Loucy (cell line): Measurements from ENCODE around the gene MRPS18B.

Source experiments
- H2AFZ ChIP-seq: fragments of 200-600 bp; sonication (generic); 2 replicates; pipeline ENCODE4 v1.6.0; 2016; ENCODE audit warnings: antibody characterized with exemption, mild to moderate bottlenecking, low read length, moderate library complexity
- H3F3A ChIP-seq: fragments of 200-600 bp; 2 replicates; pipeline ENCODE4 v1.6.0; 2016; ENCODE audit warnings: antibody characterized with exemption, low read depth, mild to moderate bottlenecking
- H3K27me3 ChIP-seq: fragments of 200-600 bp; sonication (generic); 2 replicates; pipeline ENCODE4 v1.6.1; 2014; ENCODE audit warnings: low read length, mild to moderate bottlenecking; ENCODE audit not compliant: insufficient read depth, poor library complexity, severe bottlenecking
- H3K36me3 ChIP-seq: fragments of 200-600 bp; sonication (generic); 2 replicates; pipeline ENCODE4 v1.6.1; 2016; ENCODE audit warnings: low read length; ENCODE audit not compliant: insufficient read depth
- H3K4me1 ChIP-seq: fragments of 200-600 bp; sonication (generic); 2 replicates; pipeline ENCODE4 v1.5.1; 2014; ENCODE audit warnings: low read length, mild to moderate bottlenecking; ENCODE audit not compliant: insufficient read depth, poor library complexity, severe bottlenecking
- H3K4me2 ChIP-seq: fragments of 200-600 bp; sonication (generic); 2 replicates; pipeline ENCODE4 v1.6.0; 2014; ENCODE audit warnings: antibody characterized with exemption, low read length, low read depth, mild to moderate bottlenecking; ENCODE audit not compliant: poor library complexity, severe bottlenecking
- H3K4me3 ChIP-seq: fragments of 200-600 bp; sonication (generic); 2 replicates; pipeline ENCODE4 v1.5.1; 2014; ENCODE audit warnings: low read length, mild to moderate bottlenecking, mixed read lengths; ENCODE audit not compliant: poor library complexity, severe bottlenecking
- H3K79me2 ChIP-seq: fragments of 200-600 bp; sonication (generic); 2 replicates; pipeline ENCODE4 v1.6.1; 2014; ENCODE audit warnings: low read length; ENCODE audit not compliant: insufficient read depth
- H3K9ac ChIP-seq: fragments of 200-600 bp; sonication (generic); 2 replicates; pipeline ENCODE4 v1.6.0; 2014; ENCODE audit warnings: mild to moderate bottlenecking, low read depth, low read length, moderate library complexity; ENCODE audit not compliant: poor library complexity, severe bottlenecking
- H3K9me2 ChIP-seq: fragments of 200-600 bp; sonication (generic); replicated peaks from 2 replicates; pipeline ENCODE4 v1.6.1; 2016; ENCODE audit warnings: low read depth, low read length, mixed read lengths
- H3K9me3 ChIP-seq: fragments of 200-600 bp; sonication (generic); 2 replicates; pipeline ENCODE4 v1.6.1; 2014; ENCODE audit warnings: mild to moderate bottlenecking, antibody characterized with exemption, low read length, low read depth; ENCODE audit not compliant: insufficient read depth
- H4K20me1 ChIP-seq: fragments of 200-600 bp; sonication (generic); 2 replicates; pipeline ENCODE4 v1.6.0; 2014; ENCODE audit warnings: antibody characterized with exemption, low read length, mild to moderate bottlenecking; ENCODE audit not compliant: insufficient read depth, poor library complexity, severe bottlenecking
- EZH2phosphoT487 ChIP-seq: fragments of 200-600 bp; IDR thresholded peaks from 2 replicates; pipeline ENCODE4 v1.6.1; 2018; ENCODE audit warnings: antibody characterized with exemption, mild to moderate bottlenecking, moderate library complexity, borderline replicate concordance
- TF ChIP-seq, protein P1 (sequence below): fragments of 200-600 bp; sonication (generic); conservative IDR thresholded peaks from 2 replicates; pipeline ENCODE4 v1.5.1; 2014; ENCODE audit warnings: mild to moderate bottlenecking, antibody characterized with exemption, low read length

The MRPS18B gene

DNA sequence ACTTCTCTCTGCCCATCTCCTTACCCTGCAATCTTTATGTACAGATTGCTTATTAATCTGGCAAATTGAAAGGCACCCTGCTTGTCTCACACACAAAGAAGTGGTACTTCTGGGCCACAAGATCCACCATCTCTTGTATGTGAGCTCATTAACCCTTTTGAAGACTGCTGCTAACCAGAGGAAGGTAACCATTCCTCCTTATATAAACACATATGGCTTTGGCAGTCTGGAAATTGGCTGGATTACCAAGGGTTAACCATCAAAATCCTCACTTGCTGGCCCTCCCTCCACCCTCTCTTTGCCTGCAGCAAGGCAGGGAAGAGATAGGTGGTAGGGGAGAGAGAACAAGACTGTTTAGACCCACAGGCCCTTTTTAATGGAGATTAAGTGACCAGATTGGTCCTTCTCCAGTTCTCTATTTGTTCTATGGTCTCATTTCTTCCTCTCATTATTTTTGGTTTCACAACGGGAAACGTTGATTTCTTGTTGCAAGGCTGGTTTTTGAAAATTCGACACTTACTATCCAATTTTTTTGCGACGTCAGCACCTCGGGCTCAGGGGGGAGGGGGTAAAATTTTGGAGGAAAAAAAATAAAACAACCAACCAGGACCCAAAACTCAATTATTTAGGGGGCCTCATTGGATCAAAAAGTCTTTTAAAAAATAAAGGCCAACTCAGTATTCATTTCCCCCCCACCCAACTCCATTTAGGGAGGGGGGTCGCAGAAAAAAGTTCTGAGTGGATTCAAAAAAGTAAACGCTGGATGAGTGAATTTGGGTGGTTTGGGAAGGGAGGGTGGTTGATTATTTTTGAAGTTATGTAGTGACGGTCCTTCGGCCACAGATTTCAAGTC, 1.5 kb upstream of the MRPS18B start:
- Histone ChIP-seq H3K27me3 (peaks cover 19% of the 10 kb centered on the region), H3K9ac (peak overlapping the region; percentile 98), H3F3A (peaks cover 12% of the 10 kb centered on the region; the same call in 1 of the 2 replicates), H3K79me2 (peaks cover 81% of the 10 kb centered on the region), H3K9me3 (no peaks in the 10 kb centered on the region), H3K9me2 (no peaks in the 10 kb centered on the region), H3K4me3 (peak overlapping the region; percentile 83), H4K20me1 (peaks cover 48% of the 10 kb centered on the region), H3K4me1 (peaks cover 33% of the 10 kb centered on the region), H3K4me2 (peak overlapping the region; percentile 83), H3K36me3 (peaks cover 15% of the 10 kb centered on the region), H2AFZ (no peak overlapping the region)
- TF ChIP-seq EZH2phosphoT487: no peak
- TF ChIP-seq, protein P1, sequence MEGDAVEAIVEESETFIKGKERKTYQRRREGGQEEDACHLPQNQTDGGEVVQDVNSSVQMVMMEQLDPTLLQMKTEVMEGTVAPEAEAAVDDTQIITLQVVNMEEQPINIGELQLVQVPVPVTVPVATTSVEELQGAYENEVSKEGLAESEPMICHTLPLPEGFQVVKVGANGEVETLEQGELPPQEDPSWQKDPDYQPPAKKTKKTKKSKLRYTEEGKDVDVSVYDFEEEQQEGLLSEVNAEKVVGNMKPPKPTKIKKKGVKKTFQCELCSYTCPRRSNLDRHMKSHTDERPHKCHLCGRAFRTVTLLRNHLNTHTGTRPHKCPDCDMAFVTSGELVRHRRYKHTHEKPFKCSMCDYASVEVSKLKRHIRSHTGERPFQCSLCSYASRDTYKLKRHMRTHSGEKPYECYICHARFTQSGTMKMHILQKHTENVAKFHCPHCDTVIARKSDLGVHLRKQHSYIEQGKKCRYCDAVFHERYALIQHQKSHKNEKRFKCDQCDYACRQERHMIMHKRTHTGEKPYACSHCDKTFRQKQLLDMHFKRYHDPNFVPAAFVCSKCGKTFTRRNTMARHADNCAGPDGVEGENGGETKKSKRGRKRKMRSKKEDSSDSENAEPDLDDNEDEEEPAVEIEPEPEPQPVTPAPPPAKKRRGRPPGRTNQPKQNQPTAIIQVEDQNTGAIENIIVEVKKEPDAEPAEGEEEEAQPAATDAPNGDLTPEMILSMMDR: no peak

- peaks cover 12% of the 10 kb centered on the region; the same call in 1 of the 2 replicates for H3F3A ChIP-seq
- H3K9ac ChIP-seq: peak within 1 kb of the TSS; percentile 98
- H2AFZ ChIP-seq: peak within 1 kb of the TSS; percentile 89
- peak within 1 kb of the TSS; percentile 95 for H3K4me3 ChIP-seq
- peaks cover 19% of the 10 kb centered on the region for H3K27me3 ChIP-seq
- no peaks in the 10 kb centered on the region for H3K9me3 ChIP-seq
- TF ChIP-seq EZH2phosphoT487: no peak
- TF ChIP-seq, protein P1: no peak
- peak within 1 kb of the TSS; percentile 97 for H3K4me2 ChIP-seq
- peaks cover 41% of the 10 kb centered on the region for H4K20me1 ChIP-seq
- peaks cover 15% of the 10 kb centered on the region for H3K36me3 ChIP-seq
- H3K79me2 ChIP-seq: peaks cover 75% of the 10 kb centered on the region
- H3K9me2 ChIP-seq: no peaks in the 10 kb centered on the region
- H3K4me1 ChIP-seq: peaks cover 33% of the 10 kb centered on the region
Measured at GRCh38 chr6:30616811-30617564, 652 bp upstream of the MRPS18B start, which contains the start of gene PPP1R10. PPP1R10 (minus strand) TSS chr6:30617243; CDS start chr6:30609944, 7,299 bp downstream.

GRCh38 chr6:30618270-30618797, 694 bp downstream of the MRPS18B start:
- Histone ChIP-seq H3K4me3 (peak overlapping the region; percentile 95), H3K4me1 (peaks cover 26% of the 10 kb centered on the region), H2AFZ (peak overlapping the region; percentile 89; the same call in 1 of the 2 replicates), H3K27me3 (peaks cover 19% of the 10 kb centered on the region), H3K9me2 (no peaks in the 10 kb centered on the region), H3F3A (peaks cover 5% of the 10 kb centered on the region; the same call in 1 of the 2 replicates), H3K9me3 (no peaks in the 10 kb centered on the region), H3K79me2 (peaks cover 68% of the 10 kb centered on the region), H3K9ac (peak overlapping the region; percentile 95), H3K36me3 (peaks cover 19% of the 10 kb centered on the region), H4K20me1 (peaks cover 28% of the 10 kb centered on the region), H3K4me2 (peak overlapping the region; percentile 97)
- TF ChIP-seq, protein P1: no peak
- no peak for TF ChIP-seq EZH2phosphoT487
